HG02870 (cell line): ENCODE data around the gene ALK.

Experiments
- ATAC-seq: cut with Tn5 transposase; IDR thresholded peaks from one replicate; pipeline ENCODE4 v1.9.1; 2021; ENCODE audit warnings: mild to moderate bottlenecking, moderate library complexity; ENCODE audit not compliant: unreplicated experiment

ALK gene

DNA sequence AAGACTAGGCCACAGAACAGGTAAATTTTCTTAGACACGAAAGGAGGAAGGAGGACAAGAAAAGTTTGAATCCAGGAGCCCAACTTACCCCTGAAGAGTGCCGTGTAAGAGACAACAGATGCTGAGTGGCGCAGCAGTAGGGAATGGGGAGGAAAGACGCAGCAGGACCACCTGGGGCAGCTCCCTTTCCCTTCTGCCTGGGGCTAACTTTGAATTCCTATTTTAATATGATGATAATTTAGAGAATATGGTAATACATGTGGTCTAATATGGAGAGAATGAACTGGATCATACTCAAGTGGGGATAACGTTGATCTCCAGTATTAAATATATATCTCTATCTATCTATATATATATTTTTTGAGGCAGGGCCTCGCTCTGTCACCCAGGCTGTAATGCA, 736.9 kb downstream of the ALK start:
- ATAC-seq: no peak

DNA sequence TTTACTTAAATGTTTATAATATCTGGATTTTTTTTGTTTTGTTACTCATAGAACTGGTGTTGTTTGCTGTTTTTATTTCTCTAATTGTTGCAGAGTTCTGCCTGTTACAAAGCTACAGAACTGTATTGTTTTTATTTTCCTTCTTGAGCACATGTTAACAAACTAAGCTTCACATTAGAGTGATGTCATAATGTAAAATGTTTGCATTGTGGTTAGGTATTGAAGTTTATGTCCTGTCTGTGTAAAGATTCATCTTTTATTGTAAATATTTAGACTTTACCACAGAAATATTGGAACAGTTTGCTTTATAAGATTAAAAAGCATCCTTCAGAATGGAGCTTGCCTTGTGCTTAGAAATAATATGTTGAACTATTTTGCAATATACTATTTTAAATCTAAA, 738.5 kb downstream of the ALK start:
- no peak for ATAC-seq

DNA sequence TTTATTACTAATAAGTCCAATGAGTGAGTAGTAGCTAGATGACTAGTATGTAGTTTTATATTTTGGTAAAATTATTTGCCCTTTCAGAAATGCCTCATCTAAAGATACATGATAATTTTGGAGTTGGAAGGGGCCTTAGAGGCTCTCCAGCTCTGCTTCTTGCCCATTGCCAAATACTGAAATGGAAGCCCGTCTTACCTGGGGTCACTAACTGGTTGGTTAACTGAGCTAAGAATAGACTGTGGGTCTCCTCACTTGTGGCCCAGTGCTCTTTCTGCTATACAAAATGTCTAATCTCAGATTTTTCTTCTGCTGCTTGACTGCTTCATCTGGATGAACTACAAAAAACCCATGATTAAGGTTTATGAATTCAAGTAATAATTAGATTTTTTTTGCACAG, 739.1 kb downstream of the ALK start:
- no peak for ATAC-seq

DNA sequence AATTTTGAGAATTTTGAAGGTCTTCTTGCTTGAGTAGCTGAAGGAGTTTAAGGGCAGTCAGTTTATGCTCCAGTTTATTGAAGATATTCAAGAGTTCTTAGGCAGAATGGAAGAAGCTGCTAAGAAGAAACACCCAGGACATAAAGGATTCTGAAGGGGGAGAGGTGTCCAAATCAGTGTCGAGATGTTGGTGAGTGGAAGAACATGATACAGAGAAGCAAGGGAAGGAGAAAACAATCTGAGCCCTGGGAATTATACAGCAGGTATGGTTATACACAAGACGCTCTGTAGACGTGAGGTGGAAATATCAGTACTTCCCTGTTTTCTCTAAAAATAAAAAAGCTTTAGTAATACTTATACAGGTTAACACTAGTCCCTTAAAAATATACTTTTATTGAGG, 746.0 kb downstream of the ALK start:
- ATAC-seq: no peak

DNA sequence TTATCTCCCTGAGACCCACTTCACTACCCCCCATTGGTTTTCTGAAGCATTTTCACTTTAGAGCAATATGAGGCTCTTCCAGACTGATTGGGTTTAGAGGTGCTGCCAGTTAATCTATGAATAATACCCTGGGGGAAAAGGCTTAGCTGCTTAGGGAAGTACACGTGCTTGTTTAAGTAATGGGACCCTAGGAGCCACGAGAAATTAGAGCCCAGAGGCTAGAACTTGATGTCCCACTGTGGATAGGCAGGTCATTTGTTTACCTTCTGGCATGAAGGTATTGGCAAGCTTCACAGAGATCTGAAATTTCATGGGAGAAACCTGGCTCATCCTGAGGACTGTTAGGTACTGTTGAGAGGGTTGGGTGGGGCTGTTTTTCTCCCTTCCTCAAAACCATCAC, 746.4 kb downstream of the ALK start:
- ATAC-seq: no peak

DNA sequence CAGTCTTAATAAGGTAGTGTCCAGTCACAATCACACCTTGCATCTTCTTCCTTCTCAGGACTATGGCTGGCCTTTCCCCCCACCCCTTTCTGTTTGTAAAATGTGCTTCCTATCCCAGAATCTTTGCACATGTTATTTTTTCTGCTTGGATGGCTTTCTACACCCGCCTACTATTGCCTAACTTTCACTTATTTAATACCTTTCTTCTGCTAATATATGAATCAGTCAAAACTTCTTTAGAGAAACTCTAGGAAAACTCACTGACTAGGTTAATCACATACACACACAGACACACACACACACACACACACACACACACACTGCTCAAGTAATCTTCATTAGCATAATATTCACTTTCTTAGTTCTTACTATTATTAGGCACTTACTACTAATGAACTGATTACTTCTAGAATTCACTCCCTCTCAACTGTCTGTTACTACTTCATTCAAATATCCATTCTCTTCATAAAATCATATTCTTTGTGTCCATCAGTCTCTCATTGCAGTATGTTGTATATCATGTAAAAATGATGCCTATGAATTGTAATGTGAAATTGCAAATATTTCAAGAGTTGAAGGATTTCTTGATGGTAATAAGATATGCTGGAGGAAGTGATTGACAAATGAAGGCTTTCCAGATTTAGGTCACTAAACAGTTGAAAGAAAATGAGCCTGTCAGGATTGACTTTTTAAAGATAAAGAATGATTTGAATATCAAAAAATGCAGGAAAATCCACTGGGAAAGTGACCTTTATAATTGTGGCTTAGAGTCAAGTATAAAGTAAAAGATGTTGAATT, 754.9 kb downstream of the ALK start:
- no peak for ATAC-seq

DNA sequence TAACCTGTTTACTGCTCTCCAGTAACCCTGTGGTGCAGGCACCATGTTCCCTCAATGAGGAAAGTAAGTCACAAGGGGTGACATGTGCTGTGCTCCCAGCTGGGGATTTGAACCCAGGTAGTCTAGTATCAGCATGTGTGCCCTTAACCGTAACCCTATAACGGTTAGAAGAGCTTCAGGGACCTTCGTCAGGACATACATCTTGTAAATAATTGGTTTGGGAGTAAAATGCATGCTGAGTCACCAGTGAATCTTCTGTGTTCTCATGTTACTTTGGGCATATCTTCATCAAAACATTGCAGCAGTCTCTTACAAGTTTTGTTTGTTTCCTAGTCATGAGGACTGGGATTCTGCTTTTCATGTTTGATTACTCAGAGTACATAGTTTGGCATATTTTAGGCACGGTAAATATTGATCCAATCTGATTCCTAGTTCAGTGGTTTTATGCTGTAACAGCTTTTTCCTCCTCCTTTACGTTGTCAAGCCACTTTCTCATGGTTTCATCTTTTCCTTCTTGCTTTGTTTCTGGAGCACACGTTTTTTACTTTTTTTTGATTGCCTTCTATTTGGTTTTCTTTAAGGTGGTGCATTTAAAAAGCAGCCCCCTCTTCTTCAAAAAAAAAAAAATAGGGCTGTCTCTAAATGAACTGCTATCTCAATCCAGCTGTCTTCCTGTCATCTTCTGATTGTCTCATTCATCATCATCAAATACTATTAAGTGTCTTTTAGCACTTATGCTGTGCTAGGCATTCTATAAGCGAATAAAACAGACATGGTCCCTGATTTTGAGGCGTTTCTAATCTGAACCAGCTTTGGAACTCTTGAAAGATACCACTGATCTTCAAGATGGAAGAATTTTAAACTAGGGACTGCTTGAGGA, 755.8 kb downstream of the ALK start:
- ATAC-seq: no peak

DNA sequence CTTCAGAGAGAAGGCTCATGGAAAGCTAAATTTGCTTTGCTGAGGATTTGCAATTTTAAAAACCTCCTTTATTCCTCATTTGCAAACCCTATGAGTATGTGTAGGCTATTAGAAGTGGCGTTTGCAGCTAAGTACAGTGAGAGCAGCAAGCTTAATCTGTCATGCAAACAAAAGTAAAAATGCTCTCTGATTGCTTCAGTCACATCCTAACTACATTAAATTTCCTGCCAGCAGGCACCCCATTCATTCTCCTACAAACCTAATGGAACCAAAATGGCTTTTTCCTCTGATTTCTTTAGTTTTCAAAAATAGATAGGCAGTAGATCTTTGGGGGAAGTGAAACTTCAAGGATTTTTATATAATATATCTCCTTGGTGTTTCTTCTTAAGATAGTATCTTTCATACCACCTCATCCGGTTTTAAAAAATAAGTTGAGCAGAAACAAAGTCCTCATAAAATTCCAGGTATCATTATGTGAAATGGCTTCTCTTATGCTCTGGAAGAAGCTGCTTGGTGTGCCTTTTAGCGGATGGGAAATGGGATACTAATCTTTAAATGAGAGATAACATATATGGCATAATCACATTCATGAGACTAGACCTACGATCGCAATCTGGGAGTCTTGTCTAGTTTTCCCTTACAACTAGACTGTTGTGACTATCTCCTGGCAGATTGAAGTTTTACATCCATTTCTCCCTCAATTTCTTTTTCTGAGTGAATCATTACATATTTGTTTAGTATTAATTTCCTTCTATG, 757.1 kb downstream of the ALK start:
- no peak for ATAC-seq

DNA sequence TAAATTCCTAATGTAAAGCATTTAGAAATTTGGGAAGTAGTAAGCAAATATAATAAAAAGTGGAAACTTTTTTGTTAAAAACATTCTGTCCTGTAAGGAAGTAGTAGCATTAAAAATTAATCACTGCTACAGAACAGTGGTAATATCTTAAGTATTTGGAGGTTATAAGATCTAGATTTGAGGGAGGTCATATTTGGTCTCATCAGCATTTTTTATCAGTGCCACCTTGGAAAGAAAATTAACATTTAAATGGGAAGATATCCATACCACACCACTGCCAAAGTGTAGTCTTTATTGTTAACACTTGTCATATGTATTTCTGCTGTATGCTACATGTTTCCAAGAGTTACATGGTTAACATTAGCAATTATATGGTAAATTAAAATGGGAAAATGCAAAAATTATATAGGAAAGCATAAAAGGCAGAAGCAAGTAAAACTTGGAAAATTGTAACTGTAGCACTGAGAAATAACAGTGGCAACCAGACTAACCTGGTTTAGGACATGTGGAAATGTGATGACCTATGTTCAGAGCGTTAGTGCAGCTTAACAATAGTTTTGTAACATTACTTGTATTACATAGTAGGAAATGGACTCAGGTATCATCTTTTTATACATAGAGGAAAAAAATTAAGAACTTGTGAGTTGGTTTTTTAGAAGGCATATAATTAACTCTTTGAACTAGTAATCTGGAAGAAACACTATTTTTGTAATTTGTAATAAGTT, 759.0 kb downstream of the ALK start:
- no peak for ATAC-seq

DNA sequence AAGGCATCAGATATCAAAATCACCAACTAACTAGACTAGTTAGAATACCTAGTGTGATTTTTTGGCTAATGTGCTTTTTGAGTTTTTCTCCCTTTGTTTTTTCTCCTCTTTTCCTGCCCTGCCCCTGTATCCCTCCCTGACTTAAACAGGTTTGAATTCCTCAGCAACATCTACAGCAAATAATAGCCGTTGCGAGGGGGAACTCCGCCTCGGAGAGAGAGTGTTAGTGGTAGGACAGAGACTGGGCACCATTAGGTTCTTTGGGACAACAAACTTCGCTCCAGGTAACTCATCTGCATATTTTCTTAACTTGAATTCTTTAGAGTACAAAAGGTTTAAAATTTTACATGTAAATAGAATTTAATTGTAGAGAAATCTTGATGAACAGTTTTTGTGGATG, 761.2 kb downstream of the ALK start:
- no peak for ATAC-seq

DNA sequence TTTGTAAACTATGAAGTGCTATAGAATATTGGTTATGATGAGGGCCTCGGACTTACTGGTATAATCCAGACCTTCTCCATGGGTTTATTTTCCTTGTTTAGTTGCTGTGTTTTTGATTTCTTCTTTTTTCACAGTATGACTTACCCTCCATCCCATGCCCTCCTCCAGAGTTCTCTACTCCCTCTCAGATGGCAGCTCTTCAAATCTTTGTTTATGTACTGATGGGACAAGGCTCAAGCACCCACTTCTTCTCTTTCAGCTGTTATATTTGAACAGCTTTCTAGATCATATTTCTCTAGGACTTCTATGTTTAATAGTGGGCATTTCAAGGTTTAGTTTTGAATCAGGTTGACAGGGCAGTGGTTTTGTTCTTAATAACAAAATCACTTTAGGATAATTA, 762.3 kb downstream of the ALK start:
- ATAC-seq: no peak

DNA sequence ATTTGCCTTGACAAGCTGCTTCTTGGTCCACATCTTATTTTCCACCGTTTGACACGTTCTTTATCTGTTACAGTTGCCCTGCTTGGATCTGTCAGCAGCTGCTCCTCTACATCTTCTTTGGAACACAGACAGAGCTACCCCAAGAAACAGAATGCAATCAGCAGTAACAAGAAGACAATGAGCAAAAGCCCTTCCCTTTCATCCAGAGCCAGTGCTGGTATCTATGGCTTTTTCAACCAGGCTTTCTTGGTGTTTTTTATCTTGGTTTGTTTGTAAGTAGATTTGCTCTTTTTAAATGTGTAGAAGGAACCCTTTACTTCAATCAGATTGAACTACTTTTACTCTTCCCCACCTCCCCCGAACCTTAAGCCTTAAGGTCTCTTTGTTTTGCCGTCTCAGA, 764.3 kb downstream of the ALK start:
- no peak for ATAC-seq

DNA sequence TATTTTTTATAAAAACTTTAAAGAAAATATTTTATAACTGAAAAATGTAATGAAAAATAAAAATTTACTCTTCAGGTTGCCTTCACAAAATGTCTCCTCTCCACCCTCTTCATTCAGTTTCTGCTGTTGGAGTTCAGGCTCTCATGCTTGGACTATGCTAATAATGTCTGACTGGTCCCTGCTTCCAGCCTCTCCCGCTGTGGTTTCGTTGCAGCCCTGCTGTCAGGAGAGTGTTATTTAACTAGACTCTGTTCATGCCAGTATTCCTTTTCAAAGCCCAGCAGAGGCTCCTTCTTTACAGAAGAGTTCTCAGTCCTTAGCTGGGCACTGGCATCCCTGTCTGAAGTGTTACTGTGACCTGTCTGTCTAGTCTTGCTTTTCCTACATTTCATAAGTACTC, 765.8 kb downstream of the ALK start:
- ATAC-seq: no peak

DNA sequence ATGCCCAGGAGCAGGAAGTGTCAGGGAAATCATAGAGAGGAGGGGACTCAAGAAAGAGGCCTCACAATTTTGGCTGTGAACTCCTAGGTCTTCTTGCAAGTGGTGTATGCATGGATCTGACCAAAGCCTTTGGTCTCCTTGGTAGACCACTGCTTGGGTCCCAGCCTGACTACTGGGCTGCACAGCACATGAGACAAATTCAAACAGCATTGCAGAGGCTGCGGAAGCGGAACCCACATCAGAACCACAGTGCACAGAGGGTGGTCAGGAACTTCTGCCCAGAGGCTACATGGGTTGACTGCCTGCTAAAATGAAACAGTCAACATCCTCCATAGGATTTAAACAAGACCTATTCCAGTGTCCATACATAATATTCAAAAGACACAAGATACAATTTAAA, 766.8 kb downstream of the ALK start:
- no peak for ATAC-seq

DNA sequence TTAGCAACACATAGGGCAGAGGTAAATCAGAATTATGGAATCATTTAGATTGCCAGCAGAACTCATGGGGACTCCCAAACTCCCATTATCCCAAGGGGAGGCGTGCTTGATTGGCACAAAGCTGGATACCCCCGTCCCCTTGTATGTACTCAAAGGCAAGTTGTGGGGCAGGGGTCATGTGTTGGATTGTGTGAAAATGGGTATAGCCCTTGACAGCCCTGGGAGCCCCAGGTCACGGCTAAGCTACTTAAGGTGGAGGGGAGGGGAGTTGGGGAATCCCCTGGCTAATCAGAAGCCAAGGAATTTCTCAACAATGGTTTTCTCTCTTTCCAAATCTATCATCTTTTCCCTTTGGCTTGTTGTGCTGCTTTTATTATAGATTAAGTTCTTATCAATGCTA, 773.4 kb downstream of the ALK start:
- no peak for ATAC-seq

DNA sequence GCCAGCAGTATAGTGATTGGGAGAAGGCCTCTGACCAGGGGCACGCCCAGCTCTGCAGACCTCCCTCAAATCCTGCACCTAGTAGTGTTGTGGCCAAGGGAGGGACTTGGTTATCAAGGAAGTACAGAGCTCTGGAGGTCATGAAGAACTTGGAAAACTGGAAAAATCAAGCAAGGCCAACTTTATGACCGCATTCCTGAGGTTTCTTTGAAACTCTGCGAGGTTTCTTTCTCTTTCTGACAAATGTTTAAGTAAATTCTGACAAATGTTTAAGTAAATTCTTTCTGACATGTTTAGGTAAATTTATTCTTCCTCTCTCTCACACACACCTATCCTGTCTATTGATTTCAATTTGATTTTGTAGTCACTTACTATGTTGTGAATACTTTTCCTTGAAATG, 775.2 kb downstream of the ALK start:
- no peak for ATAC-seq

DNA sequence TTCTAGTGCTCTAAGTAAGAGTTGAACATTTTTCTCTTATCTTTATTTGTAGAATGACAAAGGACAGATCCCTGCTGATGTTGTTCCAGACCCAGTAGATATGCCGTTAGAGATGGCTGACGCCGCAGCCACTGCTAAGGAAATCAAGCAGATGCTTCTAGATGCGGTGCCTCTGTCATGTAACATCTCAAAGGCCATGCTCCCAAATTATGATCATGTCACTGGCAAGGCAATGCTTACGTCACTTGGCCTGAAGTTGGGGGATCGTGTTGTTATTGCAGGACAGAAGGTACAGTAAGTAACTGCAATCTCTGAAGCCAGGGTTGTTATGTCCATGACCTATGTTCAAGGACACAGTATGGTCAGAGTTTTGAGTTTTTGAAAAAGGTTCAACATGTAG, 777.7 kb downstream of the ALK start:
- no peak for ATAC-seq
